ENCODE data around the gene B4GALT2. TPM values are rescaled to one million over a fixed set of nuclear protein-coding genes. Genes with fewer than 3 reads are reported as not detected.

The B4GALT2 gene
- total RNA-seq, 1 donor from 2014 or later = 93.9 TPM

DNA sequence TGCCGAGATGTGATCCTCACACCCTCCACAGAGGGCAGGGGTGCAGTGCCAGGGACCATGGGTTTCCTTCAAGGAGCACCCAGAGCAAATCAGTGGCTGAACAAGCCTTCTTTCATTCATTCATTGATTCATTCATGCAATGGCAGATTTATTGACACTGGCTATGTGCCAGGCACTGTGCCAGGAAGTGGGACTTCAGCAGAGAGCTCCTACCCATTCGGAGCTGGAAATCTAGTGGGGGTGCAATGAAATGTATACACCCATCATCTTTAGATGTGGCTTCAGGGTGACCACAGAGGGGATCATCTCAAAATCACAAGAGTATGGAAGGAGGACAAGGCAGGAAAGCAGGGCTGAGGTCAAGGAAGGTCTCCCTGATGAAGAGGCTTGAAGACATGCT lies 33.4 kb downstream of the B4GALT2 start:
- no peak for DNase-seq

DNA sequence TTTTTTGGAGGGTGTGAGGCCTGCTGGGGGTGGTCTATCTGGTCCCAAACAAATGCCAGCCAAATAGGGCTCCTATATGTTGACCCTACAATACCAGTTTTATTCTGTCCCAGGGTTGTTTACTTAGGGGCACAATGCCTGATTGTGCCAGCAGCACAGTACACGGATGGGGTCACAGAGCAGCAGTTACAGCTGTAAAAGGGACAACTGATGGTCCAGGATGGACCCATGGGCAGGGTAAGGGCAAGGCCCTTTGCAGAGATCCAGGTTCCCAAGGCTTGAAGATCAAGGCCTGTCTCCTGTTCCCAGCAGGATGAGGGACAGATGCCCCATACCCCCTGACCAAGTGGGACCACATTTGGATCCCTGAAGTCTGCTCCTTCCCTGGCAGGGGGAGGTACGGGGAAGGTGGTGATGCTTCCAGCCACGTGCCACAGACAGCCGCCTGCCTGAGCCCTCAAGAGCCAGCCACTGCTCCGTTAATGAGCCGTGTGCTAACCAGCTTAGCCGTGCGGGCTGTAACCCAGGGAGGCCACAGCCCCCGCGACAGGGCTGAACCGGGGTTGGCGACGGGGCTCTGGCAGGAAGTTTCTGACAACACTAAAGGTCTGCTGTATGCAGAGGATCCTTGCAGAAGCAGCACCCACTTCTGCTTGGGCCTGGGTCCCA lies 34.1 kb downstream of the B4GALT2 start:
- DNase-seq = no peak

DNA sequence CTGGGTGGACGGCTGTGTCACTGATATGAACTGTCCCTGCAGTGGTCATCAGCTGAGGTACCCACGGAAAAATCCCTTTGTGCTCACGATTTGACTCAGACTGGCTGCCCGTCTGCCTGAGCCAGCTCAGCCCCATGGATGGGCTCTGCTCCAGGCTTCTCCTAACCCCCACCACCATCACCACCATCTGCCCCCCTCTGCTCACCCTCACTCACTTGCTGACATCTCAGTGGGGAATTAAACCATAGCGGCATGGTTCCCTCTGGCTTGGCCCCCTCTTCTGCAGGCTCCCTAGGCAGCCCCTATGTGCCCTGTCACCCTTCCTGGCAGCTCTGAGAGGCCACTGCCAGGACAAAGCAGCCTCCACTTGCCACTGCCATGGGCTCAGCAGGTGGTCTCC lies 34.9 kb downstream of the B4GALT2 start:
- DNase-seq = no peak

DNA sequence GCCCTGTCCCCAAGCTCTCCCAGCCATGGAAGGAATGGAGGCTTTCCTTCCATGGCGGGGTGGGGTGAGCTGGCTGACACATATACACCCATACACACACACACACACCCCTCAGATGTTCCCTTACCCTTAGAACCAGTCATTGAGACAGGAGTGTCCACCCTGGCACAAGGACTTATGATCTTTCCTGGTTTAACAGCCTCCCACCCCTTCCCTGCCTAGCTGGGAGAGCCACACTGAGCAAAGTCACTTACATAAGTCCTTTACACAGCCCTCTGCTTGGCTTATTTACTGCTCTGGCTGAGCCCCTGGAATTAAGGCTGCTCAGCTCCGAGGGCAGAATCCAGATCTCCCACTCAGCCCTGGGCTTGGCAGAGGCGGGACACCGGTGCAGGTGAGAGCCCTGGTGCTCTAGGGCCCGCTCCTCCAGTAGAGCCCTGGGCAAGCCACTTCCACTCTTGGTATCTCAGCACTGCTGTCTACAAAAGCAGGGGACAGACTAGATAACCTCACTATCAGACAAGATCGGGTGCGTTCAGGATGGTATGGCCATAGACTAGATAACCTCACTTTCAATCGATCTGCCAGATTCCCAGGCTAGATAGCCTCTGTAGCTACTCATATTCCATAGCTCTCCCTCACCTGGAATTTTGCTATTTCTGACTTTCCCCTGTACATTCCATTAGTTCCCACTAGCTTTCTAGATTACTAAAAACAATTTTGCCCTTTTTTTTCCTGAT lies 35.5 kb downstream of the B4GALT2 start:
- DNase-seq = no peak

DNA sequence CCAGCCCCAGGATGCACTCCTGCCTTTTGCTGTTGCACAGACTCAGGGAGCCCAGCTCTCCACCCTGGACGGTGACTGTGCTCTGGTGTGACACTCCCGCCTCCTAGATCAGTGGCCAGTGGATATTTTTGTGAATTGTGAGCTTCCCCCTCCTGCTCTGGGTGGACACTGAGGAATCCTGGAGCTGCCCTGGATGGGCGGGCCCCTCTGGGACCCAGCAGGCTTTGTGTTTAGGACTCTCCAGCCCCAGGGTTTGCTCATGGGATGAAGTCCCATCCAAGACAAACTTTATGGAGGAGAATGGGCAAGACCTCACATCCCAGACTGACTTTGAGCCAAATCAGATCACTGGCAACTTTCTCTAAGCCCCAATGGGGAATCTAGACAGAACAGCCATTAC lies 36.2 kb downstream of the B4GALT2 start:
- DNase-seq = no peak

DNA sequence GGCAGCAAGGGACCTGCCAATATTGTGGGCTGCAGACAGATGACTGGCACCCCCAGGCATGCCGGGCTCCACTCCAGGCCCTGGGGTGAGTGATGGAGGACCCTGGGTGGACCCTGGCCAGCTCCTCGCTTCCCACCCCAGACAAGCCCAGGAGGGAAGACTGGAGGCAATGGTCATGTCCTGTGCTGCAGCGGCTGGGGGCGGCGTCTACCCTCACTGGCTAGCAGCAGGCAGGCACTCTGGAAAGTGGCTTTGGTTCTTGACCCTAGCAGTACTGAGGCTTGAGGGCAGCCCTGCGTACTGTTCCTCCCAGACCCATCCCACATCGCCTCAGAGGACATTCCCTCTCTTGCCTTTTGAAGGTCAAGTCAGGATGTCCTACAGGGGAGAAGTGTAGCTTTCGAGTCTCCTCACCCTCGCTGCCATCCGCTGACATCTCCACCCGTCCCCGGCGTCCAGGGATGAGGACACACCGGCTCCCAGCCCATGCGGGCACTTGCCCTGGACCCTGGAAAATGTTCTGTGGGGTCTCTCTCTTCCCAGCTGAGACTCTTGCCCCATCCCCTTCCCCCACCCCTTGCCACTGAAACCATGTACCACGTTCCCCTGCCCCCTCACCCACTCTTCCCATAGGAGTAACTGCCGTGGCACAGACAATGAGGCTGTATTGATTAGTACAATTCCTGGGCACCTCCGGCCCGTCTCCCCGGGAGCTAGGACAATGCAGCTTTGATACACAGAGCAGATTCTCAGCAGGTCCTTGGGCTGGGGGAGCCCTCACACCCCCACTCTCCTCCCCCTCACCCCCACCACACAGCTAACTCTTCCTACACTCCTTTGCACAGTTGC lies 37.3 kb downstream of the B4GALT2 start:
- DNase-seq = no peak

DNA sequence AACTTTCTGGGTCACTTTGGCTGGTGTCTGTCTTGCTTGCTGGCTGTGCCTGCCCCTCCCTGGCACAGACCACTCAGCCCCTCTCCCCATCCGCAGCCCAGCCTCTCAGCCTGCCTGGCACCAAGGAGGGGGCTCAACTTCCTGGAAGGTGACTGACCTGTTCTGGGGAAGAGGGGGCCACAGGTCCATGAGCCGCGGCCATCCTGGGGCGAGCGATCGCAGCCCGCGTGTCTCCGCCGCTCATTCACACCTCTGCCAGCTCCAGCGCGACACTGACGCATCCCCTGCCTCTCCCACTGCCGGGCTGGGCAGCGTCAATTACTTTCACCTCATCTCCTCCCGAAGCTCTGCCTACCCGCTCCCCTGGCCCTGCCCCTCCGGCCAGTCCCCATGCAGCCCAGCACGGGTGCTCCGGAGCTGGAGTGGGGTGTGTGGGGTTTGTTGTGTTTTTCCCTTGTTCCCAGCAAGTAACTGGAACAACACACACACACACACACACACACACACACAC lies 37.9 kb downstream of the B4GALT2 start:
- DNase-seq = no peak

DNA sequence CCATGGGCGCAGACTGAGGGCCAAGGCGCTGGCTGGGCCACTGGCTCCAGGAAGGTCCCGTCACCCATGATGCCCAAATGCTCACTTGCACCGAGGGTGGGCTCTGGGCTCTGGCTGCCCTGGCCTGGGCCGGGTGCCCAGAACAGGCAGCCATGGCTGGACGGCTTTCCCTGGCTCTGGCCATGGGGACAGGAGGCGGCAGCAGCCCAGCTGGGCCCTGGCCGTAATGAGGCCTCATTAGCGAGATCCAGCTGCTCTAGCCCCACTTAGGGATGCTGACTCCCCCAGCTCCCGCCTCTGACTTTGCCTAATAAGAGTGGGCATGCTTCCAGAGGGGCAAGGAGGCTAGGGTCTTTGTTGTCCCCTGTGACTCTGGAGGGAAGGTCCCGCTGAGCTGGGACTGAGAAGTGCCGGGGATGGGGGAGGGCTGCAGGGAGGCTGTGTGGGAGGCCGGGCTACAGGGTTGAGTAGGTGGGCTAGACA lies 40.5 kb downstream of the B4GALT2 start:
- peak; percentile 20 for DNase-seq

DNA sequence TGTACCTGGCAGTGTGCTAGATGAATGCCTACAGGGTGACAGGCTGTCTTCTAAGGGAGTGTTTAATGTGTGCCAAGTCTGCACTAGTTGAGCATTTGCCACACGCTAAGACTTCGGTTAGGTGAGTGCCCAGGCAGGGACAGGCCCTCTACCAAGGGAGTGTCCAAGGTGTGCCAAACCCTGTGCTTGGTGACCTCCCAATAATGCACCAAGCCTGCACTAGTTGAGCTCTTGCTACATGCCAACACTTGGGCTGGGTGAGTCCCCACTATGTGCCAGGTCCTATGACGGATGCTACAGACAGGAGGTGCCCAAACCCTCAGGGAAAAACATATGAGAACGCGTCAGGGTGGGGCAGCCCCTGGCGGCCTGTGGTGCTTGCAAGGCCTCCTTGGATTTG lies 41.5 kb downstream of the B4GALT2 start:
- no peak for DNase-seq

DNA sequence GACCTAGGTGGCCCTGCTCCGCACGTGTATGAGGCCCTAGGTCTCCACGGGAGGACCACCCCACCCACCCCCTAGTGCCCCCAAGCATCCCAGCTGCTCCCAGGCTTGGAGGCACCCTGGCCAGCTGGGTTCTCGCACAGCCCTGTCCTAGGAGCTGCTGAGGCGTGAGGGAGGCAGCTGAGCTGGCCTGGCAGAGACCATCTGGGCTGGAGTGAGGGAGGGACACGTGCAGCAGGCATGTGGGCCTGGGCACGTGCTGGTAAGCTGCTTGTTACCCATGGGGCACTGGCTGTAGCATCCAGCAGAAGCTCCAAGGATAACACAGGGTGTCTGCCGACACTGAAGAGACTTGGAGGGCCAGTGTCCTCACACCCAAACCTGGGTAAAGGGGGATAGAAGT lies 42.1 kb downstream of the B4GALT2 start:
- DNase-seq = no peak

DNA sequence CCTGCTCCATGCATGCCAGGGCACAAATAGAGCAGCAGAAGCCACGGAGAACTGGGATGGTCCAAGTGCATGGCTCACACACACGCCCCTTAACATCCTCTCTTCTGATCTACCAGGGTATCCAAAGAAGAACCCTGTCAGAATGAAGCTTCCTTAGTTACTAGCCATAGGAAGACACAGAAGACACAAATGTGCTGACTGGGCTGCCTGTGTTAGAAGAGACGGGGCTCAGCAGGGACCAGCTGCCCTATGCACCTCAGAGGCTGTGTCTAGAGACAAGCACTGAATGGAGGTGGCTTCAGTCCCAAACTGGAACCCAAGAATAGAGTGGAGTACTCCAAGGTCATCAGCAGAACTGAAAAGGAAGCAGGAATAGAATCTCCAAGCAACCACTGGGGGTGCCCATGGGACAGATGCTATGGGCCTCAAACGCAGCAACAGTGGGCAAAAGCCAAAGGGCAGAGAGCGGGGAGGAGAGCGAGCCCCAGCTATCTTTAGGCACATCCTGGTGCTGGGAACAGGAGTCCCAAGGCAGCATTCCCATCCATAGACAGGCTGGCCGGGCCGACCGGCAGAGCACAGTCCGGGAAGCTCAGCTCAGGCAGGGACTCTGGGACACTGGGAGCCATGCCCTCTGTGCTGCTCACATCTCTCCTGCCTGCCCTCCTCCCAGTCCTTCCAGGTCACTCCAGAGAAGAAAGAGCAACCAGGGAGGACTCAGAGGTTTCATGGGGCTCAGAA lies 42.7 kb downstream of the B4GALT2 start:
- no peak for DNase-seq

DNA sequence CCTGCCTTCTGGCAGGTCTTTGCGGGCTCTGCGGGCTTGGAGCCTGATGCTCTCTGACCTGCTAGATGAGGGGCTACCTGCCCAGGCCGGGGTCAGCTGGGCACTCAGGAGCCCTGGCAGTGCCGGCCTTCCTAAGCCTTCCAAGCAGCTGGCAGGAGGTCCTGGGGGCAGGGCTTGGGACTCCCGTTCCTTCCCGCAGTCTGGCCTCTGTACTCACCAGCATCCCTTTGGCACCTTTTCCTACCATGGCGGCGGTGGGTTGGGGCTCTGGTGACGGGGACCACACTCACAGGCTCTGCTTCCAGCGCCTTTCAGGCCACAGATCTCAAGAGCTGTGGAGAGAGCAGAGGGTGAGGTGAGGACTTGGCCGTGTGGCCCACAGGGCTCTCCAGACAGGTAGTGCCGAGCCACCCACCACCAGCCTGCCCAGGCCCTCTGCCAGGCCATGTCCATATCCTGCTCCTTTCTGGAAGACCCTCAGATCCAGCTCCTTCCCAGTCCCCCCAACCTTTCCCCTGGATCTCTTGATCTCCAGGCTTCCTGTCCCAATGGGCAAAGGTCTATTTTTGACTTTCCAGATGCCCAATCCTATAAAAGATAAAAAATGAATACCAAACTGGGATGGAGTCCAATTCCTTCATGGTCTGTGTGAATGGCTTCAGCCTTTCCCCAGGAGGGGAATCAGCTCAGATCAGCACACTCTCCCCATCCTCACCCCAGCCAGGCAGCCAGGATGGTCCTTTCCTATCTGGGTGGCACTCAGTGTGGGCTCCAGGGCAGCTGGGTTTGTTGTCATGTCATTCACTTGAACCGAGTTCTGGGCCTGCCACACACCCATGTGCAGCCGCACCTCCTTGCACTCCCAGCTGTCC lies 45.3 kb downstream of the B4GALT2 start:
- no peak for DNase-seq

DNA sequence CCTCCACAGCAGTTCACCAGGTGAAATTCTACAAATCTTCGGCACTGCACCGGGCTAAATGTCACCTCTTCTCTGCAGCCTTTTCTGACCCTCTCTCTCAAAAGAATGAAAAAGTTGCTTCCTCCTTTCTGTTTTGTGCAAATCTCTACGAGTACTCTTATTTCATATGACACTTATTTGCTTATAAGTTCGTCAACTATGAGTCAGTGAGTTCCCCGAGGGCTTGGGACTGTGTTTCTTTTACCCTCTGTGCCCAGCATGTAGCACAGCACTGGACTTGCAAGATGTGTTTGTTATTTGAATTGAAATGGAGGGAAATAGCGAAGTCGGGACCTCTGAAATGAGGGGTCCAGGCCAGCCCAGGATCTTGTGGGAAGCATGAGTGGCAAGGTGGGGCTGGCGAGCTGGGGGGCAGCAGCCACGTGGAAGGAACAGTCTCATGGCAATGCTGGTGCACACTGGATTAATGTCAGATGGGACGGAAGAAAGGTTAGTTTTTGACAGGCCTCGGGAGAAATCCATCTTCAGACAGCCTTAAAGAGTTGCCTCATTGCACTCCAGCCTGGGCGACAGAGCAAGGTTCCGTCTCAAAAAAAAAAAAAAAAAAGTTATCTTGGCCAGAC lies 46.0 kb downstream of the B4GALT2 start:
- DNase-seq = no peak

DNA sequence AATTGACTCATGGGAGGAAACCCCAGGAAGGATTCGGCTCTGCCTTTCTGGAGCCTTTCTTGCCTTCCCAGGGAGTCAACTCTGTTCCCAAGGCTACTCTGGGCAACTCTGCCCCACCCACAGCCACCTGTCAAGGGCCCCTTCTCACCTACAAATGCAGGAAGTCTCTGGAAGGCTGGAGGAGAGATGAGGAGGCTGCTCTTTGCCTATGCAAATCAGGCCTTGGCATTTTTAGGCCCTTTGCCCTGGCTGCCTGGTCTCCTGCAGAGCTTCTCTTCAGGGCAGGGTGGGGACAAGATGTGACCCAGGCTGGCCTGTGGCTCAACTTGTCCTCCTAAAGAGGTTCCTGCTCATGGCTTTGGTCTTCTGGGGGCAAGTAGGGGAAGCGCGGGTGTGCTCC lies 46.8 kb downstream of the B4GALT2 start:
- no peak for DNase-seq

DNA sequence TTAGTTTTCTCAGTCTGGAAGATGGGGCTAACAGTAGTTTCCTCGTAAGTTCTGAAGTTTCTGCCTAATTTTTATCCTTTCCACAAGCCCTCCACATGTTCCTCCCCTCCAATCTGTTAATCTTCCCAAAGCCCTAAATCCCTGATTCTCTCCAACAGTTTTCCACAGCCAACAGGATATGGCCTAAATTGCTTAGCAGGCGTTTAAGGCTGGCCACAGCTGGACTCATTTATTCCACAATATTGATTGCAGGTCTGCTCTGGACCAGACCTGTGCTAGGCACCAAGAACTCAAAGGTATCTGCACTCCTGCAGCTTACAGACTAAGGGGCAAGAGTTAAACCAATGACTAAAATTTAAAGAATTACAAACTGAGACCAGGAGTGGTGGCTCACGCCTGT lies 48.3 kb downstream of the B4GALT2 start:
- no peak for DNase-seq

DNA sequence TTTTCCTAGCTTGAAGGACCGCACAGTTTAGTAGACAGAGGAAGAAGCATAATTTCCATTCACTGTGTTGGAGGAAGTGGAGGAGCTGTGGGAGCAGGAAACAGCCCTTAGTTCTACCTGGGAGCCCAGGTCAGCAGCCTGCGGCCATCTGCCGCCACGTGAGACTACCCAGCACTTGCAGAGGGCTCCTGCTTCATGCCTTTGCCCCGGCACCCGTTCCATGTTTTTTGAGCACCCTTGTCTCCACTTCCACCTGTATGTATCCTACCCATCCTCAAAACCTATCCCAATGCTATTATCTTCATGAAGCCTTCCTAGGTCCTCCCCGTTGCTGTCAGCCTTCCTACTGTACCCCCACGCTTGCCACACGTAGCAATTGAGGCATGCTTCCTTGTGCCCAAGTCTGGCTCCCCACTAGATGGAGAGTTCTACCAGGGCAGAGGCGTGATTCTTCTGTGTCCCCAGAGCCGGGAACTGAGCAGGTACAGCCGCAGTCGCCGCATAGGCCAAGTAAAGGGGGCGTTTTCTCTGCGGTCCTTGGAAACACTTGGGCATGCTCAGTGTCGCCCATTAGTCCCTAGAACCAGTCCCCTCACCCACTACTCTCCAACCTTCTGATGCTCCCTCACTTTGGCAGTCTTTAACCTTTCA lies 50.4 kb downstream of the B4GALT2 start:
- peak; percentile 49 for DNase-seq

DNA sequence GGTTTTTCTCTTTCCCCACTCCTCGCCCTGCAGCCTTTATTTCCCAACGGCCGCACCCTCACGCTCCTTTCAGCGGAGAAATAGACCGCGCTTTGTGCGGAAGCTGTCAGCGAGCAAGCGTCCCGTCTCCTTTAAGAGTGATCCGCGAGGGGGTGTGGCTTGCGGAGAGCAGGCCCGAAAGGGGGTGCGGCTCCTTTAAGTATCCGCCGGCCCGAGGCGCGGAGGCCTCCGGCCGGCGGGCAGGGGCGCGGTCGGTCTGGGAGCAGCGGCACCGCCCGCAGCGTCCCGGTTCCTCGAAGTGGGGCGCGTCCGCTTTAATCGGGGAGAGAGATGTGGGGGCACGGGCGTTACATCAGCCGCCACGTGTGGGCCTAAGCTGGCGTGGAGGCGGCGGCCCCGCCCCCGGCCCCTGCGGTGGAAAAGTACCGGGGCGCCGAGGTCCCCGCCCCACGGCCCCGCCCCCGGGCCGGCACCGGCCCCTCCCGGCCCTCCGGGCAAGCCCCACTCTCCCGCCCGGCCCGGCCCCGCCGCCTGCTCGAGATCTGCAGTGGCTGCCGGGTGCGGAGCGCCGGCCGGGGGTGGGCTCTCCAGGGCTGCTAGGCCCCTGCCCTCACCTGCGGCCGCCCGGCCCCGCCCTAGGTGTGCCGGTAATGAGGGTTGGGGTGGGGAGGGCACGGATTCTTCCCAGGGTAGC lies 51.0 kb downstream of the B4GALT2 start:
- peak; percentile 82 for DNase-seq

DNA sequence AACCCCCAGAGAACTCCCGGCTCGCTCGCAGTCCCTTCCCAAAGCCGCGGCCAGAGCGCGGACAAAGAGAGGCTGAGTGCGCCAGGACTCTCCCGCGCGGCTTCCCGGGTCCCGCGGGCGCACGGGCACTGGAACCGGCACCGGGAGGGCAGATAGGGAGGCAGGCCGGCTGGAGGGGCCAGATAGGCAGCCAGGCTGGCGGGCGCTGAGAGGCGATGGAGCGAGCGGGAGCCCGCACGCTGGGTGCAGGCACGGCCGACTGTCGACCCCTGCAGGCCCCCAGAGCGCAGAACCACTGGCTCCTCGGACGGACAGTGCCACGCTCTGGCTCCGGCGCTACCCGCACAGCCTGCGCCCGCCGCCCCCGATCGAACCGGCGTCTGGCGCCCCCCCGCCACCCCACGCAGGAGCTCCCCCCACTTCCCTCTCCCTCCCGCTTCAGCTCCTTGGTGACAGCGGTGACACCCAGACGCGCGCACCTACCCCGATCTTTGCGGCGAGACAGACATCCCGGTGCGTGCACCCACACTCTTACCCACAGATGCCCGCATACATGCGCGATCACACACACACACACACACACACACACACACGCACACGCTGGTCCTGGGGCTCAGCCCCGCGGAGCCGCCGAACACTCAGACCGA lies 51.7 kb downstream of the B4GALT2 start:
- peak; percentile 57 for DNase-seq
